ENCODE results near the gene LRRC59.

The LRRC59 gene

DNA sequence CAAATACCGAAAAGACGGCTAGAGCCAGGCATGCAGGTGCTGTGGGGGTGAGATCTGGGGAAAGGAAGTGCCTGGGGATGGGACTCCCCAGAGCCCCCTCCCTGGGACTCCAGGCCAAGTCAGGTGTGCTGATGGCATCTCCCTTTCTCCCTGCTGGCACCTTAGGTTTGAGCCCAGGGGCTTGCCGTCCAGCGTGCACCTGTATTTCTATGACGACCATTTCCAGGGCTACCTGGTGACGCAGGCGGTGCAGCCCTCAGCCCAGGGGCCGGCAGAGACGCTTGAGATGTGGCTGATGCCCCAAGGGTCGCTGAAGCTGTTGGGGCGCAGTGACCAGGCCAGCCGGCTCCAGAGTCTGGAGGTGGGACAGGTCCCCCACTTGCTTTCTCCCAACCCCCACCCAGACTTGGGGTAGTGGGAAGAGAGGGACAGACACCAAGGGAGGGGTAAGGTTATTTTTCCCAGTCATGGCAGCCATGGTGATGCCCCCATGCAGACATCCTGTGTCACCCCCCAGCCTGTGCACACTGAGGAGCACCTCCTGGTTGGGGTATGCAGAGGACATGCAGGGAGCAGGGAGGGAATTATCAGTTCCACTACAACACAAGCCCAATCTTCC lies 40.3 kb downstream of the LRRC59 start:
- H3K4me2 ChIP-seq (ENCODE audit: low read length, poor library complexity, severe bottlenecking) = no peak overlapping the region
- no peak overlapping the region for H2BK15ac ChIP-seq (ENCODE audit: low read depth, poor library complexity, severe bottlenecking)
- peaks cover 6% of the 10 kb centered on the region for H3K4me1 ChIP-seq (ENCODE audit: control insufficient read depth, insufficient read depth, low read depth, low read length)
- no peak overlapping the region for H3K27ac ChIP-seq (ENCODE audit: low read length, poor library complexity, severe bottlenecking)
- H4K91ac ChIP-seq (ENCODE audit: low read length) = no peak overlapping the region
- H3K4me3 ChIP-seq (ENCODE audit: insufficient read depth in 1 of 2, low read depth in 1 of 2, low read length in 2 of 2) = no peak overlapping the region
- no peak overlapping the region for H2AFZ ChIP-seq (ENCODE audit: low read depth, low read length)
- no peak overlapping the region for H2BK12ac ChIP-seq (ENCODE audit: low read length in 2 of 2)
- H2BK5ac ChIP-seq (ENCODE audit: low read depth, low read length, poor library complexity, severe bottlenecking) = no peak overlapping the region
- H3K23ac ChIP-seq (ENCODE audit: low read length in 2 of 2) = no peak overlapping the region
- no peak overlapping the region for H3K14ac ChIP-seq (ENCODE audit: low read length in 2 of 2)
- H2BK120ac ChIP-seq (ENCODE audit: low read depth, low read length) = no peak overlapping the region
- no peaks in the 10 kb centered on the region for H3K27me3 ChIP-seq (ENCODE audit: control insufficient read depth in 1 of 2, insufficient read depth in 1 of 2, low read length in 2 of 2)
- peaks cover 86 to 91% of the 10 kb centered on the region in 2 experiments for H3K36me3 ChIP-seq (ENCODE audit: control insufficient read depth in 1 of 2, insufficient read depth in 2 of 2, low read depth in 1 of 2, low read length in 2 of 2)
- no peak overlapping the region for H3K4ac ChIP-seq (ENCODE audit: low read depth in 1 of 2, low read length in 2 of 2)
- H3K9me3 ChIP-seq (ENCODE audit: control insufficient read depth, low read length) = no peaks in the 10 kb centered on the region
- DNase-seq = no peak
- no peak overlapping the region for H3K9ac ChIP-seq (ENCODE audit: low read length)
- 97% methylated on average over 9 of the region's 12 CpGs for WGBS
- no peak overlapping the region for H2AK5ac ChIP-seq (ENCODE audit: low read length, severe bottlenecking)
- peaks cover 44% of the 10 kb centered on the region for H3K79me1 ChIP-seq (replicated peaks; ENCODE audit: low read length, poor library complexity, severe bottlenecking)
- H3K18ac ChIP-seq (ENCODE audit: low read depth in 1 of 2, low read length in 2 of 2) = no peak overlapping the region
- no peak overlapping the region for H4K8ac ChIP-seq (ENCODE audit: low read length)

DNA sequence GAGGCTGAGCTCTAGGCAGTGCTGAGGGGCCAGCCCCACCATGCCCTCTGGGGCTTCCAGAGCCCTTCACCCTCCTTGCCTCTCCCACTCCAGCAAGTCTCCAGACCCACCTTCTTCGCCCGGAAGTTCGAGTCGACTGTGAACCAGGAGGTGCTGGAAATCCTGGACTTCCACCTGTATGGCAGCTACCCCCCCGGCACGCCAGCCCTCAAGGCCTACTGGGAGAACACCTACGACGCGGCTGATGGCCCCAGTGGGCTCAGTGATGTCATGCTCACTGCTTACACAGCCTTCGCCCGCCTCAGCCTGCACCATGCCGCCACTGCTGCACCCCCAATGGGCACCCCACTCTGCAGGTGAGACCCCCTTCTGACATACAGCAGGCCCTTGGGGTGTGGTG lies 40.9 kb downstream of the LRRC59 start:
- Histone ChIP-seq H3K18ac (ENCODE audit: low read depth in 1 of 2, low read length in 2 of 2) (no peak overlapping the region), H3K4me2 (ENCODE audit: low read length, poor library complexity, severe bottlenecking) (no peak overlapping the region), H3K14ac (ENCODE audit: low read length in 2 of 2) (no peak overlapping the region), H3K23ac (ENCODE audit: low read length in 2 of 2) (no peak overlapping the region), H3K79me1 (replicated peaks; ENCODE audit: low read length, poor library complexity, severe bottlenecking) (peaks cover 49% of the 10 kb centered on the region), H4K91ac (ENCODE audit: low read length) (no peak overlapping the region), H3K4me3 (ENCODE audit: insufficient read depth in 1 of 2, low read depth in 1 of 2, low read length in 2 of 2) (no peak overlapping the region), H2AFZ (ENCODE audit: low read depth, low read length) (no peak overlapping the region), H4K8ac (ENCODE audit: low read length) (no peak overlapping the region), H2BK15ac (ENCODE audit: low read depth, poor library complexity, severe bottlenecking) (no peak overlapping the region), H2BK120ac (ENCODE audit: low read depth, low read length) (no peak overlapping the region), H3K4me1 (ENCODE audit: control insufficient read depth, insufficient read depth, low read depth, low read length) (peaks cover 6% of the 10 kb centered on the region), H3K9me3 (ENCODE audit: control insufficient read depth, low read length) (no peaks in the 10 kb centered on the region), H3K27me3 (ENCODE audit: control insufficient read depth in 1 of 2, insufficient read depth in 1 of 2, low read length in 2 of 2) (no peaks in the 10 kb centered on the region), H2AK5ac (ENCODE audit: low read length, severe bottlenecking) (no peak overlapping the region), H3K36me3 (ENCODE audit: control insufficient read depth in 1 of 2, insufficient read depth in 2 of 2, low read depth in 1 of 2, low read length in 2 of 2) (peaks cover 85 to 90% of the 10 kb centered on the region in 2 experiments), H2BK5ac (ENCODE audit: low read depth, low read length, poor library complexity, severe bottlenecking) (no peak overlapping the region), H2BK12ac (ENCODE audit: low read length in 2 of 2) (no peak overlapping the region), H3K9ac (ENCODE audit: low read length) (no peak overlapping the region), H3K27ac (ENCODE audit: low read length, poor library complexity, severe bottlenecking) (no peak overlapping the region), H3K4ac (ENCODE audit: low read depth in 1 of 2, low read length in 2 of 2) (no peak overlapping the region)
- 96% methylated on average over 12 of the region's 12 CpGs for WGBS
- no peak for DNase-seq

DNA sequence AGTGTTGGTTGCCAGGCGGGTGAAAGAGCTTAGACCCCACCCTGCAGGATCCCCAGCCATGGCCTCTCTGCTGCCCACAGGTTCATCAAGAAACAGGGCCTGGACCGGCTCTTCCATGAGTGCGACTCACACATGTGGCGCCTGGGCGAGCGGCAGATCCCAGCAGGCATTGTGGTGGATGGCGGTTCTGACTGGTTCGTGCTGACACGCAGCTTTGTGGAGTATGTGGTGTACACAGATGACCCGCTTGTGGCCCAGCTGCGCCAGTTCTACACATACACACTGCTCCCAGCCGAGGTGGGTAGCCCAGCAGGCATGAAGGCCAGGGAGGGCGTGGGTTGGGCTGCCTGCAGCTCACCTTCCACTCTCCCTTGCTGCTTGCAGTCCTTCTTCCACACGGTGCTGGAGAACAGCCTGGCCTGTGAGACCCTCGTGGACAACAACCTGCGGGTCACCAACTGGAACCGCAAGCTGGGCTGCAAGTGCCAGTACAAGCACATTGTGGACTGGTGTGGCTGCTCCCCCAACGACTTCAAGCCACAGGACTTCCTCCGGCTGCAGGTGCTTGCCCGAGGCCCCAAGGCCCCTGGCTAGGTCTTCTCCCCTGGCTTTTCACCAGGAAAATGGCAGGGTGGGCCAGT lies 41.5 kb downstream of the LRRC59 start:
- H2BK120ac ChIP-seq (ENCODE audit: low read depth, low read length) = no peak overlapping the region
- H2AK5ac ChIP-seq (ENCODE audit: low read length, severe bottlenecking) = no peak overlapping the region
- peaks cover 79 to 89% of the 10 kb centered on the region in 2 experiments for H3K36me3 ChIP-seq (ENCODE audit: control insufficient read depth in 1 of 2, insufficient read depth in 2 of 2, low read depth in 1 of 2, low read length in 2 of 2)
- no peaks in the 10 kb centered on the region for H3K9me3 ChIP-seq (ENCODE audit: control insufficient read depth, low read length)
- no peak overlapping the region for H3K4ac ChIP-seq (ENCODE audit: low read depth in 1 of 2, low read length in 2 of 2)
- no peak overlapping the region for H2AFZ ChIP-seq (ENCODE audit: low read depth, low read length)
- H3K14ac ChIP-seq (ENCODE audit: low read length in 2 of 2) = no peak overlapping the region
- H3K9ac ChIP-seq (ENCODE audit: low read length) = no peak overlapping the region
- no peak overlapping the region for H3K4me3 ChIP-seq (ENCODE audit: insufficient read depth in 1 of 2, low read depth in 1 of 2, low read length in 2 of 2)
- 98% methylated on average over 20 of the region's 20 CpGs for WGBS
- H3K27me3 ChIP-seq (ENCODE audit: control insufficient read depth in 1 of 2, insufficient read depth in 1 of 2, low read length in 2 of 2) = no peaks in the 10 kb centered on the region
- no peak overlapping the region for H2BK5ac ChIP-seq (ENCODE audit: low read depth, low read length, poor library complexity, severe bottlenecking)
- no peak overlapping the region for H3K27ac ChIP-seq (ENCODE audit: low read length, poor library complexity, severe bottlenecking)
- H3K4me2 ChIP-seq (ENCODE audit: low read length, poor library complexity, severe bottlenecking) = no peak overlapping the region
- H2BK12ac ChIP-seq (ENCODE audit: low read length in 2 of 2) = no peak overlapping the region
- peaks cover 6% of the 10 kb centered on the region for H3K4me1 ChIP-seq (ENCODE audit: control insufficient read depth, insufficient read depth, low read depth, low read length)
- H4K91ac ChIP-seq (ENCODE audit: low read length) = no peak overlapping the region
- peaks cover 52% of the 10 kb centered on the region for H3K79me1 ChIP-seq (replicated peaks; ENCODE audit: low read length, poor library complexity, severe bottlenecking)
- no peak overlapping the region for H4K8ac ChIP-seq (ENCODE audit: low read length)
- DNase-seq = no peak
- H3K23ac ChIP-seq (ENCODE audit: low read length in 2 of 2) = no peak overlapping the region
- H3K18ac ChIP-seq (ENCODE audit: low read depth in 1 of 2, low read length in 2 of 2) = no peak overlapping the region
- no peak overlapping the region for H2BK15ac ChIP-seq (ENCODE audit: low read depth, poor library complexity, severe bottlenecking)

DNA sequence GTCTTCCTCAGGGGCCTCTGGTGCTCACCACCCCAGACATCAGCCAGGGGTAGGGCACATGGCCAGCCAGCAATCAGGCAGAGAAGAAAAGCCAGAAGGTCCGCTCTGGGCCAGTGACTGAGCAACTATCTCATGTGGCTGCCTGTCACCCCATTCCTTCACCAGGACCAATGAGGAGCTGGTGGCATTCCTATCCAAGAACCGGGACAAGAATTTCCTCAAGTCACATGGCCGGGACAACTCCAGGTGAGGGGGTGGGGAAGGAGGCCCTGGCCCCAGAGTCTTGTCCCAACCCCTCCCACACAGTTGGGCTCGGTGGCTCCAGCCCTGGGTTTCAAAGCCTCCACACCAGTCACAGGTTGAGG lies 42.0 kb downstream of the LRRC59 start:
- H2AFZ ChIP-seq (ENCODE audit: low read depth, low read length) = no peak overlapping the region

More for the DNA sequence above, 42.0 kb downstream of the LRRC59 start:
- no peak overlapping the region for H4K91ac ChIP-seq (ENCODE audit: low read length)
- H3K27me3 ChIP-seq (ENCODE audit: control insufficient read depth in 1 of 2, insufficient read depth in 1 of 2, low read length in 2 of 2) = no peaks in the 10 kb centered on the region
- H2BK120ac ChIP-seq (ENCODE audit: low read depth, low read length) = no peak overlapping the region
- no peaks in the 10 kb centered on the region for H3K9me3 ChIP-seq (ENCODE audit: control insufficient read depth, low read length)
- no peak overlapping the region for H3K4me2 ChIP-seq (ENCODE audit: low read length, poor library complexity, severe bottlenecking)
- H2AK5ac ChIP-seq (ENCODE audit: low read length, severe bottlenecking) = no peak overlapping the region
- H3K4me1 ChIP-seq (ENCODE audit: control insufficient read depth, insufficient read depth, low read depth, low read length) = peaks cover 7% of the 10 kb centered on the region
- no peak overlapping the region for H3K4me3 ChIP-seq (ENCODE audit: insufficient read depth in 1 of 2, low read depth in 1 of 2, low read length in 2 of 2)
- H4K8ac ChIP-seq (ENCODE audit: low read length) = no peak overlapping the region
- H3K4ac ChIP-seq (ENCODE audit: low read depth in 1 of 2, low read length in 2 of 2) = no peak overlapping the region
- no peak overlapping the region for H3K27ac ChIP-seq (ENCODE audit: low read length, poor library complexity, severe bottlenecking)
- 91% methylated on average over 4 of the region's 4 CpGs for WGBS
- H3K23ac ChIP-seq (ENCODE audit: low read length in 2 of 2) = no peak overlapping the region
- H3K18ac ChIP-seq (ENCODE audit: low read depth in 1 of 2, low read length in 2 of 2) = no peak overlapping the region
- H2BK5ac ChIP-seq (ENCODE audit: low read depth, low read length, poor library complexity, severe bottlenecking) = no peak overlapping the region
- DNase-seq = no peak
- no peak overlapping the region for H2BK15ac ChIP-seq (ENCODE audit: low read depth, poor library complexity, severe bottlenecking)
- H3K14ac ChIP-seq (ENCODE audit: low read length in 2 of 2) = no peak overlapping the region
- peaks cover 54% of the 10 kb centered on the region for H3K79me1 ChIP-seq (replicated peaks; ENCODE audit: low read length, poor library complexity, severe bottlenecking)
- peaks cover 78 to 84% of the 10 kb centered on the region in 2 experiments for H3K36me3 ChIP-seq (ENCODE audit: control insufficient read depth in 1 of 2, insufficient read depth in 2 of 2, low read depth in 1 of 2, low read length in 2 of 2)
- no peak overlapping the region for H2BK12ac ChIP-seq (ENCODE audit: low read length in 2 of 2)
- H3K9ac ChIP-seq (ENCODE audit: low read length) = no peak overlapping the region

Measured in mesenchymal stem cell (in vitro differentiated cells and primary cell).